SKM-1 (cell line): ENCODE data around the gene TMEM179.
"Not testable (repeated sequence)": the region's sequence is repeated elsewhere in the genome, so short reads cannot be mapped to it uniquely, and the experiment has no call there.

Experiments used
- DNase-seq: peaks from one replicate; lab custom pipeline; 2025; ENCODE audit not compliant: unreplicated experiment; lab: John Stamatoyannopoulos, UW

The TMEM179 gene

GRCh38 chr14:104604458-104605449 lies at the start of gene TMEM179:
TSS of gene TMEM179 (minus strand) at chr14:104604772. CDS start at chr14:104604741, 31 bp downstream.
- no peak for DNase-seq

DNA sequence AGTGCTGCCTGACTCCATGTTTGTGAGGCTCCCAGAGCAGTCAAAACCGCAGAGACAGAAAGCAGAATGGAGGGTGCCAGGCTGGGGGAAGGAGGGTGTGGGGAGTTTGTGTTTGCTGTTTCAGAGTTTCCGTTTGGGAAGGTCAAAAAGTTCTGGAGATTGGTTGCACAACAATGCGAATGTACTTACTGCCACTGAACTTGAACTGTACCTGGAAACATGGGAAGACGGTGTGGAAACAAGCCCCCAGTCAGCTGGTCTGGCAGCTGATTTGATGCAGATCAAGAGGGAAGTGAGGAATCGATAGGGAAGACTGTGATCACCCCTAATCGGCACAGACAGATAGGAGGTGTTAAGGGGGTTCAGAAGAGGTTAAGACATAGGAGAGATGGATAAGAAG lies 49.5 kb upstream of the TMEM179 start:
- DNase-seq: no peak

DNA sequence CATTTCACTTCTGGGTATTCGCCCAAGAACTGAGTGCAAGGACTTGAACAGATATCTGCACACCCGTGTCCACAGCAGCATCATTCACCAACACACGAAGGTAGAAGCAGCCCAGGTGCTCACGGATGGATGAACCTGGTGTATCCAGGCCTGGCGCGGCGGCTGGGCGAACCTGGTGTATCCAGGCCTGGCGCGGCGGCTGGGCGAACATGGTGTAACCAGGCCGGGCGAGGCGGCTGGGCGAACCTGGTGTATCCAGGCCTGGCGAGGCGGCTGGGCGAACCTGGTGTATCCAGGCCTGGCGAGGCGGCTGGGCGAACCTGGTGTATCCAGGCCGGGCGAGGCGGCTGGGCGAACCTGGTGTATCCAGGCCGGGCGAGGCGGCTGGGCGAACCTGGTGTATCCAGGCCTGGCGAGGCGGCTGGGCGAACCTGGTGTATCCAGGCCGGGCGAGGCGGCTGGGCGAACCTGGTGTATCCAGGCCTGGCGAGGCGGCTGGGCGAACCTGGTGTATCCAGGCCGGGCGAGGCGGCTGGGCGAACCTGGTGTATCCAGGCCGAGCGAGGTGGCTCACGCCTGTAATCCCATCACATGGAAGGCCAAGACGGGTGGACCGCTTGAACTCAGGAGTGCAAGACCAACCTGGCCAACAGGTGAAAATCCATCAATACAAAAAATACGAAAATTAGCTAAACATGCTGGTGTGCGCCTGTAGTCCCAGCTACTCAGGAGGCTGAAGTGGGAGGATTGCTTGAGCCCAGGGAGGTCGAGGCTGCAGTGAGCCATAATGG lies 48.8 kb upstream of the TMEM179 start:
- DNase-seq: not testable (repeated sequence)

DNA sequence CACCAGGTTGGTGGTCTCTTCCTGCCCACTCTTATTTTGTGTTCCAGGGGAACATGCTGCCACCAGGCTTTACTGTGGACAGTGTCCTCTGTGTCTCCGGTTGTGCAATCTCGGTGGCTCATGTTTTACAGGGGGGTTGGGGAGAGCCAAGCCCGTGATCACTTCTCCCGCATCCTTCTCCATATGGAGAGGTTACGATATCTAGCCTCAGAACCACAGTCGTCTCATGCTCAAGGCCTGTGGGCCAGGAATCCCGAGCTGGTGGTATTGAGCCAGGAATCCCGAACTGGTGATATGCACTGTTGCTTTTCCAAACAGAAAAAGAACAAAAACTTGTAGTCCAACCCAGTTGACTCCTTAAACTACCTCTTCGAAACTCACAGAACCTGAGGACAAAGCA lies 47.8 kb upstream of the TMEM179 start:
- DNase-seq: no peak

DNA sequence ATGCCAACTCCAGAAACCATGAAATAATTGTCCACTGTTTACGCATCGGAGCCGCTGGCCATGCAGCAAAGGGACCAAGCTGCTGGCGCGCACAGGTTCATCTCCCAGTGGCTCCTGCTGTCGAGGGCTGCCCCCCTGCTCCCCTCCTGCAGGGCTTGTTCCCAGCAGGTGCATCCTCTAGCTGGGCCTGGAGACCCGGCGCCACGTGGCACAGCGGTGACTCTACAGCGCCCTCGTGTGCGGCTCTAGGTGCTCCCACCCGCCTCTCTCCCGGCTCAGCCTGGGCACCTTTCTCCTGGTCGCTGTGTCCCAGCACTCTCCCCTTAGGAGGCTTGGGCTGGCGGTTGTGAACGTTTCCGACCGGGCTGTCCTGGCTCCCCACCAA lies 47.3 kb upstream of the TMEM179 start:
- no peak for DNase-seq

DNA sequence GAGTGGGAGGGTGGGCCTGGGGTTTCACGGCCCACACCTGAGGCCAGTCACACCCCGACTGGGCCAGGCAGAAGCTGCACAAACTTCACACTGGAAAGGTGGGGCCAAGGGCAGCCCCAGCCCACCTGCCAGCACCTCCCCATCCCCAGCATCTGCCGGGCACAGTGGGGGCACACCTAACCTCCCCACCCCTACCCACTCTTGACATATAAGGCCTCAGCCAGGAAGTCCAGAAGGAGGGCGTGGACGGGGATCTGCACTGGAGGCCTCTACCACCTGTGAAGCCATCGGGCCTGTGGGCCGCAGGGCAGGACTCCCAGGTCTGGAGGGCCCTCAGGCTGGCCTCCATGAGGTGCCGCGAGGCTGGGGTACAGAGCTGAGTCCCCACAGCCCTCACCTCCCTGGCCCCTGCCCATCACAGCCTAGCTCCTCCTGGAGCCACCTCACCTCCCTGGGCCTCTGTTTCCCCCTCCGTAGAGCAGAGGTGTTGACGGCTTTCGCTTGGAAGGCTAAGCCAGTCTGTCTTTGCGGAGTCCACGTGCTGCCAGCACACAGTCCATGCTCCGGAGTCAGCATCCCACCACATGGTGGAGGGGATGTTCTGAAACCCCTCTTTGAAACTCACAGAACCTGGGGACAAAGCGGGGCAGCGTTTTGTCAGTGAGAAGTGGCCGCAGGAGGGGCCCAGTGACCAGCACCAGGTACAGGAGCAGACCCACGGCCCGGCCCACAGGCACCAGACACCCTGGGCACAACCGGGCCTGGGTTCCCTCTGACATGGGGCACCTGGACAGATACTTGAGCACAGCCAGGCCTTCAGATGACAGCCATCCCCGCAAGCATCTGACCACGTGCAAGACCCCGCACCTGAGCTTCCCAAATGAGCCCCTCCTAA lies 46.7 kb upstream of the TMEM179 start:
- DNase-seq: no peak

DNA sequence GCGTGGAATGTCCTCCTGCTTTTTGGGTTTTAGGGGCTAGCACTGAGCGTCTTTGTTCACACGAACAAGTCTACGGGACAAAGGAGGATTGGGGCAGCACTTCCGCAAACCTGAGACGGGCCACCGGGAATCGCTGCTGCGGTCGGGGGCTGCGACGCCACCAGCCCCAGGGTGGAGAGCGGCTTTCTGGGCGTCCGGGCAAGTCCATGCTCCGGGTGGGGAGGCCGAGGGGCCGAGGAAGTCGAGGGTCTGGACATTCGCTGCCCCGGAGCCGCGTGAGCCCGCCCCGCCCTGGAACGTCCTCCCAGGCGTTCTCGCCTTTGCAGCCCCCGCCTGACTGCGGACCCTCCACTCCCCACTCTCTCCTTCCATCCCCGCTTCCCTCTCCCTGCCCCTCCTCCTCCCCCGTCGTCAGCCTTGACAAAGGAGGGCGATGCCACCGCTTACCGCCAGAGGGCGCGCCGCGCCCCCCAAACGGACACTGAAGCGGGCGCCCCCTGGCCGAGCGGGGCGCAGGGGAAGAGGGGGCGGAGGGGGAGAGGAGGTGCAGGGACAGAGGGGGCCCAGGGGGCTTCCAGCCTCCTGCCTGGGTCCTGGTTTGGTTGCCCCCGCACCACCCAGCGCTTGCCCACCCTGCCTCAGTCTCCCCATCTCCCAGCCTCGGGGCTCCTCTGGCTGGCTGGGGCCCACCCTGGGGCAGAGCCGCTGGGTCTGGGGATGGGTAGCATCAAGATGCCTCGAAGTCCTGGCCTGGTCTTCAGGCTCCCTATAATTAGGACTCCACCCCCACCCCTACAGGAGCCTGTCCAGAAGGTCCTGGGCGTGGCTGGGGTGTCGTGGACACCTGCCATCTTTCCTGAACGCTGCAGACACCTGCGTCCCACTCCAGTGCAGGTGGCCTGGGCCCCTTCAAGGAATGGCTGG lies 45.7 kb upstream of the TMEM179 start:
- no peak for DNase-seq

GRCh38 chr14:104647467-104648043 lies 43.0 kb upstream of the TMEM179 start:
- no peak for DNase-seq

- DNase-seq: no peak
Measured at GRCh38 chr14:104644656-104645378, 40.2 kb upstream of the TMEM179 start.

DNA sequence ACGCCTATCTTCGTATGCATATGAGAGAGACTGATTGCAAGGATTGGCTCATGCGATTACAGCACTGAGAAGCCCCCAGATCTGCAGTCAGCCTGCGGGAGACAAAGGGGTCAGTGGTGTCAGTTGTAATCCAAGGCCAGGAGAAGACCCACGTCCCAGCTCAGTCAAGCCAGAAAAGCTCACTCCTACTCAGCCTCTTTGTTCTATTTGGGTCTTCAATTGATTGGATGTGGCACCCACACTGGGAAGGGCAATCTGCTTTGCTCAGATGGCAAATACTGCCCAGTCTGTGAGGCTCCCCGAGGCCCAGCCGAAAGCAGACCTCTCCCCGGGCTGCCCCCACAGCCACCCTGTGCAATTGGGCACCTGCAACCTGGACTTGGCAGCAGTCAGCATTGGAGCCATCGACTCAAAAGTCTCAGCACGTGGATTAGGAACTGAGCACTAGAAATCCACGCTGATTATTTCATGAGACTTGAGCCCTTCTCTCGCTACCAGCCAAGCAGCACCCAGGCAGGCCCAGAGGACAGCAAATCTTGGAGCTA lies 39.6 kb upstream of the TMEM179 start:
- DNase-seq: no peak

DNA sequence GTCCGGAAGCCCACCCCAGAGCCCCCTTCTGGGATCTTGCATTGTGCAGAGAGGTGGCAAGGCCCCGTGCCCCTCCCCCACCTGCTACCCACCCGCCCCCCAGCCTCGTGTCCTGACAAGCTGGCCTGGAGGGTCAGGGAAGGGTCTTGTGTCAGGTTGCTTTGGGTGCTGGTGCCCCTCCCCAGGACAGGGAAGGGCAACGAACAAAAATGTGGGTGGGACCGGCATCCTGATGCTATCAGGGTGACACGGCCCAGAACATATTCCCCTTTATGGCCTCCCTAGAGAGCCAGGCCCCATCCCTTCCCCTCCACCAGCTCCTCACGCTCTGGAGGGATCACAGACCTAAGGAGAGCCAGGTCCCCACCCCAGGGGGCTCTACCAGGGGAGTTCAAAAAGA lies 38.7 kb upstream of the TMEM179 start:
- DNase-seq: no peak

GRCh38 chr14:104642540-104642868 lies 37.9 kb upstream of the TMEM179 start:
- no peak for DNase-seq

GRCh38 chr14:104641753-104642539 lies 37.4 kb upstream of the TMEM179 start:
- no peak for DNase-seq

DNA sequence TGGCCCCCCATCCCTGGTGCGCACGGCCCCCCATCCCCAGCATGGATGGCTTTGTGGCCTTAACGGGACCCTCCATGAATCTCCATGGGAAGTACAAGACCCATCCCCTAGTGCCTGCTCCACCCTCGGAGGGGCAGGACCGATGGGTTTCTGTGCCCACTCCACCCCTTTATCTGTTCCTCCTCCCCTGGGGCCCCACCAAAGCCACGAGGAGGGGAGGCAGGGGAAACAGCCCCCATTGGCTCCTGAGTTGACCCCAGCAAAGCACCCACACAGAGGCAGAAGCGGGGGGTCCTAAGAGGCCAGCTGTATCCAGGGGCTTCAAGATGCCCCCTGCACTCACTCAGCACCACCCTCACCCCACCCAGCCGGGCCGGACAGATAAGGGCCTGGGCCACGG lies 36.1 kb upstream of the TMEM179 start:
- no peak for DNase-seq

DNA sequence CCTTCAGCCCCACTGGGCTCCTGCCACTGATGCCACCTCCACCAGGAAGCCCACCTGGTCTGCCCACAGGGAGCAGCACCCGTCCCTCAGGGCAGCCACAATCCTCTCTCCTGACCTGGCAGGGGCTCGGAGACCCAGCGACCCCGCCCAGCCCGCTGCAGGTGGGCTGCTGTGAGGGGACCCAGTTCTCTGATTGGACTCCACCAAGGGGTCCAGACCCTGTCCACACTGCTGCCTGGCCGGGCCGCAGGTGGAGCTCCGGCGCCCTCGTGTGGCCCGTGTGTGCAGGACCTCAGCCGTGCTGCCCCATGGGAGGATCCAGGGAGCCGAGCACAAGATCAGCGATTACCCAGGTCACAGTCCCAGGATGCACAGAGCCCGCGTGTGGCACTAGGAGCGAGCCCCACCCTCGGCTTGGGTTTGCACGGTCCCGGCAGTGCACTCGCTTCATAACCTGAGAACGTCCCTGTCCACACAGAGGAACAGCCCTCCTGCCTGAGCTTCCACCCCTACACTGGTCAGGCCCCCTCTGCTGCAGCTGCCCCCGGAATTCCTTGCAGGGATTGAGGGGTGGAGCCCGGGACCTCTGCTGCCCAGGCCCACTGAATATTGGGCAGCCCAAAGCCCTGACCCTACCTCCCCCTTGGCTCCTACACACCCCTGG lies 35.4 kb upstream of the TMEM179 start:
- no peak for DNase-seq

GRCh38 chr14:104639471-104639870 lies 34.9 kb upstream of the TMEM179 start:
- DNase-seq: no peak

DNA sequence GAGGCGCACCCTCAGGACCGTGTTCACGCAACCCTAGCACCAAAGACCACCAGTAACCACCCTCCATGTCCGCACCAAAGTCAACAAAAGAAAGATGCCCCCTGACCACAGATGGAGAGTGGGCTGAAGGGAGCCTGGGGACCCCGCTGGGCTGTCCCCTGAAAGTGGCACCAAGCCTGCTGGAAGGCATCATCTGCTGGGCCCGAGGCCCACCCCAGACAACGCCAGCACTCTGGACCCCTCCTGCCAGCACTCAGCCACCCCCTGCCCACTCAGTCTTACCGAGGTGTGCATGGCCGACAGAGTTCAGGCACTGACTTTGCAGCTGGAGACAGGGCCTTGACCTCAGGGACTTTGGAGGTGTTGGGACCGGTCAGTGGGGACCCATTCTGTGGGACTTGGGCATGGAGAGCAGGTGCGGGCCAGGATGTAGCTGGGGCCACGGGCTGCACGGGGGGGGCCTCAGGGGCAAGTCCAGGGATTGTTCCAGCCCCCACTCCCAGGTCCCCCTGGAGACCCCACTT lies 34.4 kb upstream of the TMEM179 start:
- DNase-seq: no peak
